Right renal pelvis (tissue), 4 donors: ENCODE measurements around the gene CATSPER3. TPM values are rescaled to one million over a fixed set of nuclear protein-coding genes. Genes with fewer than 3 reads are reported as not detected.

Source experiments
- DNase-seq, 4 donors: peaks; one replicate each; pipeline ENCODE4 v3.0.0-alpha.2; 2013; ENCODE audit warnings: low read depth in 4 of 4, low spot score in 3 of 4, missing footprints in 1 of 4
- polyA plus RNA-seq, 4 donors: library from polyadenylated mRNA; unstranded; fragments of 120-200 nt; gene quantifications; one replicate each; pipeline ENCODE4 v1.2.1, GENCODE V29; 2013; ENCODE audit not compliant: insufficient read length in 4 of 4

Gene CATSPER3
- polyA plus RNA-seq, 4 donors, result 0.58 to 1.5 (median 1.2) TPM

- no peak for DNase-seq
Observed at GRCh38 chr5:135056316-135057030, 88.8 kb downstream of the CATSPER3 start.

DNA sequence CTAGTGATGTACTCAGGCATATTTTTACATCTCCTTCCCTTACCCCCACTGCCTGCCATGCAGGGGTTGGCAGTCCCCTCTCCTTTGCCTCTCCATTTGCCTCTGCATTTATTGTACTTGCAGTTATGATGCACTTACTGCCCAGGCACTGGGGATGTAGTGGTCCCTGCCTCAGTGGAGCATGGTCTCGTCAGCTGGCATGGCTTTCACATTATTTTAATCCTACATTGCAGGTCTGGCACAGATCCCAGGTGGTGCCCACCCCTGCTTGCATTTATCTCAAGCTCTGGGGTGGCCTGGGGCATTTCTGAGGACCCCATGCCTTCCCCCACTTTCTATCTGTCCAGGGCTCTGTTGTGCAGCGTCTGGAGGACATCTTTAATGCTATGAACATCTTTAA lies 89.5 kb downstream of the CATSPER3 start:
- no peak for DNase-seq

- no peak for DNase-seq
Observed at GRCh38 chr5:135058331-135058732, 90.6 kb downstream of the CATSPER3 start.

DNA sequence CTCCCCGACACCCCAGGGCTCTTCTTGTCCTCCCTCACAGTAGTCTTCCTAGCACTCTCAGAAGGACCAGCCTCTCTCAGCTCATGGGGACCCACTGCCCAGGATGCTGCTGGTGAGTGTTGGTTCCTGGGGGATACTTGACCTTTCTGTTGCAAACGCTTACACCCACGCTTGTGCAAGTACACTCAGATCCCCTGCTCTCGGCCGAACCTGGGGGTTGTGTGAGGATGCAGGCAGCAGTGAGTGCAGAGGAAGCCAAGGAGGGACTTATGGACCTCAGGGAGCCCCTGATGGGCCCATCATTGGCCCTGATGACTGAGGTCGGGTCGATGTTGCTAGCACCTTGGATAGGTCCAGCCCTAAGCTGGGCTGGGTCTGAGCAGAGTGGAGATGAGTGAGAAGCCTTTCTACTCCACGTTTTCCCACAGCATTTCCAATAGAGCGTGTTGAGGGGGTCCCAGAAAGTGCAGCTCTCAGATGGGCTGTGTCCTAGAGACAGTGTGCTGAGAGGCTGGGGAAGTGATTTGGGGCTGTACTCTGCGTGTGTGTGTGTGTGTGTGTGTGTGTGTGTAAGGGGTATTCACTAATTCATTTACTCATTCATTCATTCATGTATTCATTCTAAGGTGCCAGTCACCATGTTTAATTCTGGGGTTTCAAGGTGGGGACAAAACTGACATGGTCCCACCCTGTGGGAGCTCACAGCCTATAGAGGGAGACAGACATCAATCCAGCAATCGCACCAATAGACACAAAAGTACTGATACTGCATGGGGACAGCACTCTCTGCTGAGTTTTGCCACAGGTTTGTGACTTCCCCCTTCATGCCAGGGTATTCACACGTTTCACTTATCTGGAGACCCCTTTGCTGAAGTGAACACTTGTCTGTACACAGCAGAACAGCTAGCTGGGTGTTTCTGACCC lies 91.6 kb downstream of the CATSPER3 start:
- no peak for DNase-seq

- no peak for DNase-seq
Observed at GRCh38 chr5:135060021-135060420, 92.3 kb downstream of the CATSPER3 start.

- no peak for DNase-seq
Observed at GRCh38 chr5:135061001-135061400, 93.3 kb downstream of the CATSPER3 start.

Other genes starting within 250 kb of the CATSPER3 start
- 10 to 100 TPM; 67.6 to 86.4 (median 72.2) TPM for gene CAMLG, start 229.4 kb upstream of the CATSPER3 start, polyA plus RNA-seq
- 10 to 100 TPM; 65.2 to 77.7 (median 75.0) TPM for gene DDX46, start 209.1 kb upstream of the CATSPER3 start, polyA plus RNA-seq
- gene C5orf24, start 121.9 kb upstream of the CATSPER3 start, polyA plus RNA-seq, result 100 to 1,000 TPM in 3 of 4 donors, 10 to 100 TPM in 1; 99.0 to 131 (median 125) TPM
- 10 to 100 TPM; 80.1 to 98.4 (median 95.5) TPM for gene TXNDC15, start 93.5 kb upstream of the CATSPER3 start, polyA plus RNA-seq
- gene PCBD2, start 62.8 kb upstream of the CATSPER3 start, polyA plus RNA-seq, result 10 to 100 TPM in 3 of 4 donors, 1 to 10 TPM in 1; 9.2 to 14.1 (median 11.6) TPM
- under 1 TPM in 1 of 4 donors, not detected in 3; 0.05 TPM for gene PITX1, start 66.3 kb downstream of the CATSPER3 start, polyA plus RNA-seq